DND-41 (cell line): ENCODE measurements around the gene EMX2.

Experiments used
- EZH2 ChIP-seq: IDR thresholded peaks from 3 replicates; pipeline ENCODE4 v1.6.1; 2012; ENCODE audit warnings: borderline replicate concordance, low read depth, mild to moderate bottlenecking, moderate library complexity, low read length, inconsistent platforms; ENCODE audit not compliant: severe bottlenecking
- TF ChIP-seq, protein P1 (sequence below): IDR thresholded peaks from 2 replicates; pipeline ENCODE4 v1.5.1; 2012; ENCODE audit warnings: borderline replicate concordance, low read length, moderate library complexity, mild to moderate bottlenecking; ENCODE audit not compliant: poor library complexity, severe bottlenecking; ENCODE audit errors: extremely low read depth

DNA sequence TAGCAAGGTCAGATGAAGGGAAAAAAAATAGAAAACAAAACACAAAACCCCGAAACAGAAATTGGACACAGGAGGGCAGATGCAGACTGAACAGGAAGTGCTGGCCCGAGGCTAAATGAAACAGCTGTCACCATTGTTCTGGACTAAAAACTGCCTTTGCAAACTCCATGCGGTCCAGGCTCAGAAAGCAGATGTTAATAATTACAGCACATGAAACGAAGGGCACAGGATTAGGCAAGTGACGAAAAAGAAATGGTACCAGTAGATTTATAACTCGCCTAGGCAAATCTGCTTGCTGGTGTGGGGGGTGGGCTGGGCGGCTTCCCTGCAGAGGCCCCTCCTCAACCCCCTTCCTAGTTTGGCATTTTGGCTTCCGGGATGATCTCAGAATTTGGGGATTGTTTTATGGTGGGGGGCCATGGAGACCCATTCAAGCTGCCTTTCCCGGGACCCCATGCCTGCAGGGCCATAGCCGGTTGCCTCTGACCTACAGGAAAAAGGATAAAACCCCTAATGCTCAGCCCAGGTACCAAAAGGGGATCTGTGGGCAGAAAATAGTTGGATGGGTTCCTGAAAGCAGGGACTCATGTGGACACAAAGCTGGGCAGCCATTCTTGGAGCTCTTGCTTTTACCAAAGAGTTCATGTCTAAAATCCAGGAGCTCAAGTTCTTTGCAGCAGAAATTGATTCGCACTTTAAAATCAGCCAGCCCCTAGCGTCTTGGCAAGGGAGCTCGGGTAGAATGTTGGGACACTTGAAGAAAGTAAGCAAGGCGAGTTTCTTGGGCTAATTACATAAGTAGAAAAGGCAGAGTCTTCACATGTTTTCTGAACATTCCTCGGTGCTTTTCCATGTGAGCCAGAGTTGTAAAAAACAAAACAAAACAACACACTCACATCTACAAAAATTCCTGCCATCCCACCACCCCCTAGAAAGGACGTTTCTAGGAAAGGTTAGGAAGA, 39.0 kb upstream of the EMX2 start:
- TF ChIP-seq, protein P1, sequence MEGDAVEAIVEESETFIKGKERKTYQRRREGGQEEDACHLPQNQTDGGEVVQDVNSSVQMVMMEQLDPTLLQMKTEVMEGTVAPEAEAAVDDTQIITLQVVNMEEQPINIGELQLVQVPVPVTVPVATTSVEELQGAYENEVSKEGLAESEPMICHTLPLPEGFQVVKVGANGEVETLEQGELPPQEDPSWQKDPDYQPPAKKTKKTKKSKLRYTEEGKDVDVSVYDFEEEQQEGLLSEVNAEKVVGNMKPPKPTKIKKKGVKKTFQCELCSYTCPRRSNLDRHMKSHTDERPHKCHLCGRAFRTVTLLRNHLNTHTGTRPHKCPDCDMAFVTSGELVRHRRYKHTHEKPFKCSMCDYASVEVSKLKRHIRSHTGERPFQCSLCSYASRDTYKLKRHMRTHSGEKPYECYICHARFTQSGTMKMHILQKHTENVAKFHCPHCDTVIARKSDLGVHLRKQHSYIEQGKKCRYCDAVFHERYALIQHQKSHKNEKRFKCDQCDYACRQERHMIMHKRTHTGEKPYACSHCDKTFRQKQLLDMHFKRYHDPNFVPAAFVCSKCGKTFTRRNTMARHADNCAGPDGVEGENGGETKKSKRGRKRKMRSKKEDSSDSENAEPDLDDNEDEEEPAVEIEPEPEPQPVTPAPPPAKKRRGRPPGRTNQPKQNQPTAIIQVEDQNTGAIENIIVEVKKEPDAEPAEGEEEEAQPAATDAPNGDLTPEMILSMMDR, result no peak
- TF ChIP-seq EZH2, result no peak
